Measurements from ENCODE around the gene CSNK1G3.

Gene CSNK1G3

DNA sequence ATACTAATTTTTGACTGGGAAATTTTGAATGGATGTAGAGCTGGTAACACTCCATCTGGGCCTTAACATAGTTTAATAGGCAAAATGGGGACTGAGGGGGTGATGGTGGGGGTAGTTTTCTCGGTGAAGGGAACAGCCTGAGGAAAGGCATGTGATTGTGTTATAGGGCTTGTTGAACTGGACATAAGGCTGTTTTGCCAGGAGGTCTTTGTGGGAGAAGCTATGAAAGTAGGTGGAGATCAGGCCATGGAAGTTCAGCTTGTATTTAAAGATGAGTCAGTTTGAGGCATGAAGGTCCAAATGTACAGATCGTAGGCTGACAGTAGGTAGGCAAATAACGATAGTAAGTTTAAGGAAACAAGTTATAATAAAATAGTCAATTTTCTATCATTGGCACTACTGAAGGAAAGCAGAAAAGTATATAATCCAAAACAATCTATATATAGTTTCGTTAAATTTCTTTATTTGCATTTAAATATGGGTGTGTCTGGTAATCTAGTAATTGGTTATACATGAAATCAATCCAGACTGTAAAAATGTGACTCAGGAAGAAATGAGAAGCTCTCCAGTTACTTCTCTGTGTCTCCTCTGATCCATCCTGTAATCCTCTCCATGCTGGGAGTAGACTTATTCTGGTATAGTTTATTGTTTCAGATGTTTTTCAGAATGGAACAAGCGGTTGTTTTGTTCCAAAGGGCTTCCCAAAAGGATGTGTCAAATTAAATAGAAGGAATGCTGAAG, 2.8 kb downstream of the CSNK1G3 start:
- no peak for DNase-seq (ENCODE audit: low read depth in 3 of 3)

DNA sequence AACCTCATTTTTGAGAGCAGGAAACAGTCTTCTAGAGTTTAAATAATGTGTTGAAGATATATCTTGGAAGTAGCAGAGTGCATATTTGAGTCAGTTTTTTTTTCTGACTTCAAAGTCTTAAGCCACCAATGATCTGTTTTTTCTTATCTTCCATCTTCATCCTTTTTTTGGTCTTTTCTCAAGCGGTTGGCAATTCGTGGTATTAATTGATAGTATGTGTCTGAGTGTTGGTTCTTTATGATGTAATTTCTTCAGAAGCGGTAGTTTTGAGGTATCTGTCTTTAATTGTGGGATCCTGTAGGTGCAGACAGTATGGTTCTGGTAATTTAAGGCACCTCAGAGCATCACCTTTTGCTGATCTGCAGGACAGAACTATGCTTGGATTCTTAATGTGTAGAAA, 3.9 kb downstream of the CSNK1G3 start:
- DNase-seq (ENCODE audit: low read depth in 3 of 3), result no peak

DNA sequence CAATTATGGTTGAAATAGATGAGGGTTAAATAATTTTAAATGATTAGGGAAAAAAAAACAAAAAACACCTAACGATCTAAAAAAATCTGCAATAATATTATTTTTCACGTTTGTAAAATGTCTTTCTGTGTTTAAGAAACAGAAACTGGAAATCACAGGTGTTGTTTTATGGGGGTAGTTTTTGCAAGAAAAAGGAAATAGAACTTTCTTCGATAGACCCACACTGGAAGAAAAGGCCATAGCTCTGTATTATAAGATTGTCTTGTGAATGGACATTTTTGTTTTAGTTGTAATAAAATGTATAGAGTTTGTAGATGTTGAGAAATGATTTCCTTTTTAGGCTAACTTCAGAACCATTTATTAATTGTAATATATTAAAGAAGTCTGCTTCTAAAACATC, 5.5 kb downstream of the CSNK1G3 start:
- DNase-seq (ENCODE audit: low read depth in 3 of 3), result no peak

DNA sequence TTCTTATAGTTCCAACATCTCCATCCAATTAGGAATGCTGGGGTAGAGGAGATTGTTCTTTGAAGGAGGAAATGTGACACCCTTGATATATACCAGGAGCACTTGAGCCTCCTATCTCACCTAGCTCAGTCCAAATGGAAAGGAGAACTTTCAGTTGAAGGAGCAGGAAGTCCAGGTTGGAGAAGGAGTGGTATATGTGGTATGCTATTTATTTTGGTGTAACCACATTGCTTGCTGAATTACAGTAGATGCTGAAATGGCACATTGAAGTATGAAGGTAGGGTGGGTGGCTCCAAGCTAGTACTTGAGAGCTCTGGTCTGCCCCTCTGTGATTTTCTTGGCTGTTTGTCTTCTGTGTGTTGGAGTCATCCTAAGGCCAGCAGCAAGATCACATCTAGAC, 6.1 kb downstream of the CSNK1G3 start:
- DNase-seq (ENCODE audit: low read depth in 3 of 3), result no peak

DNA sequence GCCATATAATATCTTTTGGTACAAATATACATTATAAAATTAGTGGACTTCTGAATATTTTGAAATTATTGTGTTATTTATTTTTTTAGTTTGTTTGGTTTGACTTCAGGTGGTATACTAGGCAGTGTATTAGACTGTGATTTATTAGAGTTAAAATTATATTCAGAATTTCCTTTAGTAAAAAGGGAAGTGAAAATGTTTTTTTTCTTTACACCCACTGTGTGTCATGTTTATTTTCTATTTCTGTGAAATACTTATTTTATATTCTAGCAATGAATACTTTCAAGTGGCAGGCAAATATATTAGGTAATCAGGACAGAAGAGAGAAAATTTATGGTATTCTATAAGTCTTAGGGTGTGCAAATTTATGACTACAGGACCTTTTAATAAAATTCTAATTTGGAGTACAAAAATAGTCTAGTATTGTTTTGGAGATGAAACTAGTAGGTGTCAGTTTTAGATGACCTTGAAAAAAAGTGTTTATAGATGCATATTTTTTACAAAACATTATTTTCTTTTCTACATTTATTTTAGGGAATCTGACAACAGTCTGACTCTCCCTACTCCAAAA, 8.8 kb downstream of the CSNK1G3 start:
- no peak for DNase-seq (ENCODE audit: low read depth in 3 of 3)

DNA sequence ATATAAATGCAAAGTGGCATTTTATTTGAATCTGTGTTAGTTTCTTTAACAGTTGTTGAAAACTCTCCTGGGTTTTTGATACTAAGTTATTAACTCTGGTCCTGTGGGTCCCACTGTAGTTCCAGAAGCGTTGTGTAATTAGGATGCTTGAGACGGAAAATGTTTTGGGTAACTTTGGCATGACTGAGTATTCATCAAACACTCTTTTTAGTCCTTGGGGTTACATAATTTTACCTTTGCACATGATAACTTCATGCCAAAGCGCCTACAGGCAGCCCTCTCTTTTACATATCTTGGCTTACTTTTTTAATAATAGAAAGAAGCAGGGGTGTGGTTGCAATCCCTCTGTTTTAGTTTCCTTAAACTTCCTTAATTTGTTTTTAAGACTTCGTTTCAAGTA, 12.2 kb downstream of the CSNK1G3 start:
- DNase-seq (ENCODE audit: low read depth in 3 of 3), result no peak

DNA sequence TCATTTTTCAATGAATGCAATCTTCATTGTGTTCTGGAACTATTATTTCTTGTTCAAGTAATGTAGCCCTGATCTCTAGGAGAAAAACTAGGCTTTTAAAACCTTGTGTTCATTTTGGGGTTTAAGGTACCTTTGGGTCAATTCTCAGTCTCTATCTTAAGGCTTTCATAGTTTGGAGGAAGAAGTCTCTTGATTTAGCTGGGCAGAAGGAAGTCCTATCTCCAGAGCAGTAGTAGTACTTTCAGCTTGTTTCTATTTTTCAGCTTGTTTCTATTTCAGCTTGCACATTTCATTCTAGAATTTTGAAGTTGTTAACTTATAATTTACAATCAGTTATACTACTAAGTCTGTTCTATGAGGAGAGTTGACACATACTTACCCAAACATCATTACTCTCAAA, 15.2 kb downstream of the CSNK1G3 start:
- no peak for DNase-seq (ENCODE audit: low read depth in 3 of 3)

DNA sequence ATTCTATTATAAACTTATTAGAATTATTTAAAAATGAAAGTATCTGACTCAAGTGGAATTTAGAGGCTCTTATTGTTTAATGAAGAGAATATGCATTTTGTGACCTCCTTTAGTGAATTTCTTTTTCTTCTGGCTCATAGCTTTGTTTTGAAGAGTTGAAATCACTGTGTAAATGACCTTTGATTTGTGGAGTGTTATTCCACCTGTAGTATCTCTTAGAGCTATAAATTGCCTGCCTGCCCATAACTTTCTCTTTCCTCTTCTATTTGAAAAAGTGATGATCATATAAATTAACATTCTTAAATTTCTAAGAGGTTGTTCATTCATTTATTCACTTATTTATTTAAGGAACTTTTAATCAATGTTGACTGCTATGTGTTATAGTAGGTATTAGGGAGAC, 16.1 kb downstream of the CSNK1G3 start:
- no peak for DNase-seq (ENCODE audit: low read depth in 3 of 3)

DNA sequence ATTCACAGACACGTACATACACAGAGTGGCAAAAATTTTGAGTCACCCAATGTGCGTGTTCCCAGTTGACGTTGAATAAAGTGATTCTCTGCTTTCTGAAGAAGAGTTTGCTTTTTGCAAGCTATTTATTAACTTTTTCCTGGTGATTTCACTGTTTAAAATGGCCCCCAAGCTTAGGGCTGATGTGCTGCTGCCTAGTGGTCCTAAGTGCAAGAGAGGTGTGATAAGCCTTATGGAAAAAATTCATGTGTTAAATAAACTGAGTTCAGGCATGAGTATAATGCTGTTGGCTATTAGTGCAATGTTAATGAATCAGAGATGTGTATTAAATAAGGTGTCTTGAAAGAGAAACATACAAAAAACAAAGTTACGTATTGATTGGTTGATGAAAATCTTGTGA, 16.9 kb downstream of the CSNK1G3 start:
- DNase-seq (ENCODE audit: low read depth in 3 of 3), result no peak

DNA sequence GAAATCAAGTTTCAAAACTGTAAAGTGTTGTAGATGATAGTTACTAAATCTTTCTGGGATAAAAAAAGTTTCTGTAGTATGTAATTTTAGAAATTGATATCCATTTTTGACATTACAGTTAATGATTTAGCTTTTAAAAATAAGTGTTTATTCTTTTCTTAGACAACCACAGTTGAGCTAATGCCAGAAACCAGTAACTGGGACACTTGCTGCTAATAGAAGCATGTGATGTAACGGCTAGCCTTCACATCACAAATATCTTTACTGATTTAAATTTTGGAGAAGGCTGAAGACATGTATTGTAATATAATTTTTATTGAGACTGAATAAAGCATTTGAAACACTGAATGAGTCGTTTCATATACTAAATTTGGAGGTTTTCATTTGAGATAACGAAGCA, 18.8 kb downstream of the CSNK1G3 start:
- no peak for DNase-seq (ENCODE audit: low read depth in 3 of 3)

DNA sequence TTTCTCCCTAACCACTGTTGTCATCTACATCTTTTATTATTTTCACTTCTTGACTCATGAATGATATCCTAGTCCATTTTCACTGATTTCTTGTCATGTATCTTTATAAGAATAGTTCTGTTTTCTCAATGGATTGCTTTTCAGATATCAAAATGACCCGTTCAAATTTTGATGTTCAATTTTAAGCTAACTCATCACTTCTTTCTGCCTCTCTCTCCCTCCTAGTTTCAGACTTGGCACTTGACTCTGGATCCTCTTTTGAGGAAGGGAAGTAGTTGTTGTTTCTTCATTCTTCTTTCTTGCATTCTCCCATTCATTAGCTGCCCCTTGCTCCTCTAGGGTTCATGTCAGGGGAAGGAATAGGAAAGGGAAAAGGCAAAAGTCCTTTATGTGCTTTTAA, 23.7 kb downstream of the CSNK1G3 start:
- DNase-seq (ENCODE audit: low read depth in 3 of 3), result no peak

DNA sequence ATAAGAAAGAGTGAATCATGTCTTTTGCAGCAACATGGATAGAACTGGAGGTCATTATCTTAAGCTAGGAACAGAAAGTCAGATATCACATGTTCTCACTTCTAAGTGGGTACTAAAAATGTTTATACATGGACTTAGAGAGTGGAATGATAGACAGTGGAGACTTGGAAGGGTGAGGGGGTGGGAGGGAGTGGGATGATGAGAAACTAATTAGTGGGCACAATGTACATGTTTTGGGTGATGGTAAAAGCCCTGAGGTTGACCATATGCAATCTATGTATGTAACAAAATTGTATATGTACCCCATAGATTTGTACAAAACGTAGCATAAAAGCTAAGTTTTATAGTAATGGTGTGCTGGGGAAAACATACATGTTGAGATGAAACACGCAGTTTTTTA, 25.3 kb downstream of the CSNK1G3 start:
- DNase-seq (ENCODE audit: low read depth in 3 of 3), result no peak

DNA sequence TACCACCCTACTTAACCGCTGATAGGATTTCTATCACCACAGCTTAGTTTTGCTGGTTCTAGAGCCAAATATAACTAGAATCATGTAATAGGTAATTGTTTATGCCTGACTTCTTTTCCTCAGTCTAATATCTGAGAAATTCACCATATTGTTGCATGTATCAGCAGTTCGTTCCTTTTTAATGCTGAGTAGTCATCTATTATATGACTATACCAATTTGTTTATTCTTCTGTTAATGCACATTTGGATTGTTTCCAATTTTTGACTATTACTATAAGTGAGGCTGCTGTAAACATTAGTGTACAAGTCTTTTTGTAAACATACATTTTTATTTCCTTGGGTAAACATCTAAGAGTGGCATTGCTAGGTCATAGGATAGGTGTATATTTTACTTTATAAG, 25.9 kb downstream of the CSNK1G3 start:
- DNase-seq (ENCODE audit: low read depth in 3 of 3), result no peak

DNA sequence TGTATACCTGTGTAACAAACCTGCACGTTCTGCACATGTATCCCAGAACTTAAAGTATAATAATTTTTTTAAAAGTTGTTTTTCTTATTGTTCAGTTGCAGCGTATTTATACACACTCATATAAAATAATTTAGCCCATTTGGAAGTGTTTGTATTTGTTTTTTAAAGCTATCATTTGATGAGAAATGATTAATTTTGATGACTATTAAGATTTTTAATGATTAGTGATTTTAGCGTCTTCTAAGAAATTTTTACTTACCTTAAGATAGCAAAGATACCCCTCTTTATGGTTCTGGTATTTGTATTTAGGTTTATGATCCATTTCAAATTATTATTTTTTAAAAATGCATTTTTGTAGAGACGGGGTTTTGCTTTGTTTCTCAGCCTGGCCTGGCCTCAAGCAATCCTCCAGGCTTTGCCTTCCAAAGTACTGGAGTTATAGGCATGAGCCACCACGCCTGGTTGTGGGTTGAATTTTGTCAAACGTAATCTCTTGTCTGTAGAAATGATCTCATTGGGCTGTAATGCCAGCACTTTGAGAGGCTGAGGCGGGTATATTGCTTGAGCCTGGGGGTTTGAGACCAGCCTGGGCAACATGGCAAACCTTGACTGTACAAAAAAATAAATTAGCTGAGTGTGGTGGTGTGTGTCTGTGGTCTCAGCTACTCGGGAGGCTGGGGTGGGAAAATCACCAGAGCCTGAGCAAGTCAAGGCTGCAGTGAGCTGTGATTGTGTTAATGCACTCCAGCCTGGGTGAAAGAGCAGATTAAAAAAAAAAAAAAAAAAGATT, 26.9 kb downstream of the CSNK1G3 start:
- no peak for DNase-seq (ENCODE audit: low read depth in 3 of 3)

DNA sequence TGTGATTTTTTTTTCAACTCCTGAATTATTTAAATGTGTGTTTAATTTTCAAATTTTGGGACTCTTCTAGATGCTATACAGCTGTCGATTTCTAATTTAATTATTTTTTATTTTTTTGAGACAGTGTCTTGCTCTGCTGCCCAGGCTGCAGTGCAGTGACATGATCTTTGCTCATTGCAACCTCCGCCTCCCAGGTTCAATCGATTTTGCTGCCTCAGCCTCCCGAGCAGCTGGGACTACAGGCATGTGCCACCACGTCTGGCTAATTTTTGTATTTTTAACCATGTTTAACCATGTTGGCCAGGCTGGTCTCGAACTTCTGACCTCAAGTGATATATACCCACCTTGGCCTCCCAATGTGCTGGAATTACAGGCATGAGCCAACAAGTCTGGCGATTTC, 28.6 kb downstream of the CSNK1G3 start:
- DNase-seq (ENCODE audit: low read depth in 3 of 3), result no peak

DNA sequence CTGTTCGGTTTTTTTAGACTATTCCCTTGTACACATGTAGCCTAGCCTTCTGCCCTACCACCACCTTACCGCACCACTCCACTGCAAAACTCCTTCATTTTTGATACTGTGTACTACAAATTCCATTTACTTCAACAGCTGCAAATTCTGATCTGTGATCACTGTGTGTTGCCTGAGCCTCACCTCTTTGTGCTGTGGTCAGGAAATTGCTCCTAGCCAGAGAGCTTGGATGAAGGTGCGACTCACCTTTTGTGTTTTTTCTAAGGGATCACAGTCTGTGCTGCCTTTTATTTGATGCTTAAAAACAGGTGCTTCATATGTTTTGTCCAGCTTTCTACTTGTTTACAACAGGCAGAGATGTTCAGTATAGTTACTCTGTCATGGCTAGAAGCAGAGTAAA, 31.5 kb downstream of the CSNK1G3 start:
- DNase-seq (ENCODE audit: low read depth in 3 of 3), result no peak

DNA sequence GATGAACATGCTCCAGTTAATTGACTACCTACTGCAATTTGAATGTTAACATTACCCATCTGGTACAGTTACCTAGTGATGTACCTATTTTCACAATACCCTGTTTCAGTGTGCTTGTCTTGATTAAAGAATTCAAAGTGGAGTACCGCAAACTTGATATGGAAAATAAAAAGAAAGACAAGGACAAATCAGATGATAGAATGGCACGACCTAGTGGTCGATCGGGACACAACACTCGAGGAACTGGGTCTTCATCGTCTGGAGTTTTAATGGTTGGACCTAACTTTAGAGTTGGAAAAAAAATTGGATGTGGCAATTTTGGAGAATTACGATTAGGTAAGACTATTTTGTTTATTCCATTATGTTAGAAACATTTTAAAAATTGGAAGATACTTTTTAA, 33.5 kb downstream of the CSNK1G3 start:
- no peak for DNase-seq (ENCODE audit: low read depth in 3 of 3)

DNA sequence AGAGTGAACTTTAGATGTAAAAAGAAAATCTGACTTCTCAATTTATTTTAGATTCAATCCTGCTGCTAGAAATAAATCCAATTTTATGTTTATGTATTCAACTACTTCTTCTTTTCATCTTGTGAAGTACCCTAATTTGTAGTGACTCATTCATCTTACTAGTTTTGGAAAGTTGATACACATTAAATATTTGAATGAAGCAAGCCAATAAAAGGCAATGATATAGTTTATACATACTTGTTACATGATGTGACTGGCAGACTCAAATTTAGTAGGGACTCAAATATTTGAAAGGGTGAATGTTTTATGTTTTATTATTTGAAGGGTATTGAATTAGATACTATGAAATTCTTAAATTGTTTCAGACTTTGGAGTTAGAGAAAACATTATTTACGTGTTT, 34.7 kb downstream of the CSNK1G3 start:
- DNase-seq (ENCODE audit: low read depth in 3 of 3), result no peak

DNA sequence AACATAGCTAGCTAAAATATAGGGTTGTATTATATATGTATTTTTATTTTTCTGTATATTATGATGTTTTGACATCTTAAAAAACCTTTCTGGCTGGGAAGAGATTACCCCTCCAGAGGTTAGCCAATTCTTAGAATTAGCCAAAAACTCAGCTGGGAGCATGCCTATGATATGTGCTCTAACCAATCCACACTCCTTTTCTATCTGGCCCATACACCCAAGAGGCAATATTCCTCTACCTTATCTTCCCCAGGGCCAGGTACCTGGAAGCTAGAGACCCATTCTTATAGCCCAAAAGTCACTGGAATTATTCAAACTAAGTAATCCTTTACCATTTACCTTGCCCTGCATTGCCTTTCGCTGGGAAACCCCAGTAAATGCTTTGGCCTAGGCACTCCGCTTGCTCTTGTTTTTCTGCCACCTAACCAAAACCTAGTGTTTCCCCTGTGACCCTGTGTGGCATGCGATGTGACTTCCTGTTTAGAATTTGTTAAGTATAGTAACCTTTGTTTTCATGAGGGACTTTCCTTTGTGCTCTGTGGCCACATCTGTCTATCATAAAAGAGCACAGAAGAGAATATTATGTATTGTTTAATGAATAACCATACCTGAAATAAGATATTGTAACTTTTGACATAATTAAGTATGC, 37.4 kb downstream of the CSNK1G3 start:
- DNase-seq (ENCODE audit: low read depth in 3 of 3), result peak; percentile 1 to 17 (median 2)

DNA sequence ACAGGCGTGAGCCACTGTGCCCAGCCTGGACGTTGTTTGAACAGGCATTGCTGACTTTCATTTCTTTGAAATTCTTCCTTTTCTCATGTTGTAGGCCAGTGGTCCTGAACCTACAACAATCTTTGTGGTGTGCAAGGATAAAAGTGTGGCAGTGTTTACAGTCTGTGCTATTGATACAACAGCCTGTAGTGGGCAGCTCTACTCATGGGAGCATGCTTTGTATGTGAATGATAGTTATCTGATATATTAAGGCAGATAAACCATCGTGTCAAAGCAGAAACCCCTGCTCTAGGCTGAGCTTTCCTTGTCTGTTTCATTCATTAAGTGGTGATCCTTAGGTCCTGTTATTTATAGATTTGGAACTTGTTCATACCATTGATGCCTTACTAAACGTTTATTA, 42.6 kb downstream of the CSNK1G3 start:
- DNase-seq (ENCODE audit: low read depth in 3 of 3), result no peak

DNA sequence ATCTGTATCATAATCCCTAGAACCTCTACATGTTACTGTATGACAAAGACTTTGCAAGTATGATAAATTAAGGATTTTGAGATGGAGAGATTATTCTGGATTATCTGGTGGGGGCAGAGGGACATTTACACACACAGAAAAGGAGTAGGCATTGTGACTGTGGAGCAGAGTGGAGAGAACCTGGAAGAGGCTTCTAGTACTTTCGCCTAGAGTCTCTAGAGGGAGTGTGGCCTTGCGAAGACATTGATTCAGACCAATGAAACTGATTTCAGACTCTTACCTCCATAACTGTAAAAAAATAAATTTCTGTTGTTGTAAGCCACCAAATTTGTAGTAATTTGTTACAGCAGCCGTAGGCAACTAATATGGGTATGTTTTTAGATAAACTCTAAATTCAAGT, 45.9 kb downstream of the CSNK1G3 start:
- DNase-seq (ENCODE audit: low read depth in 3 of 3), result no peak

DNA sequence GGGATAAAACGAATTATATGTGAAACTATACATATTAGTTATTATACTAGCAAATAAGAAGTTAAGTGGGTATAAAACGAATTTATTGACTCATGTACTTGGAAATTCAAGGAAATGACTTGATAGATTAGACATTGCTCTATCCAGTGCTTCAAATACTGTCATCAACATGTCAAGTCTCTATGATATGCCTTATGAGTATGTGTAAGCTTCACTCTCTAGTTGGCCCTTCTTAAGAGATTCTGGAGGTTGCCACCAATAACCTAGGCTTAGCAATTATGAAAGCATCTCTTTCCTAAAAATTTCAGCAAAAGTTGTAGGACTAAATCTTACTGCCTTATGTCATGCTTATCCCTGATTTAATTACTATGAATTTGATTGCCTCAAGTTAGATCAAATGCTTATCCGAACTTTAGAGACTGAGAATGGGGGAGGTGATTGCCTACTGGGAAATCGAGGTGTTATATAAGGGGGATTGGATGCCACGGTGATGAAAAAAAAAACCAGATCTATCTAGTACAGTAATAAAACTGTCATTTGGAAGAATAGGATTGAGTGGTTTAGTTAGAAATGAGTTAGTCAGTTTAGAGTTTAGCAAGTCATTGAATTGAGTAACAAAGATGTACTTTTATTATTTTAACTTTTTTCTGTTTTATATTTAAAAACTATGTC, 46.9 kb downstream of the CSNK1G3 start:
- no peak for DNase-seq (ENCODE audit: low read depth in 3 of 3)
